WTC11 (cell line): ENCODE results near the gene GSTP1. TPM values are rescaled to one million over a fixed set of nuclear protein-coding genes. Genes with fewer than 3 reads are reported as not detected.

ENCODE experiments used
- ATAC-seq: fragments of 200-7000 bp; cut with Tn5 transposase; 2 replicates; pipeline ENCODE4 v1.10.0; 2021; ENCODE audit warnings: mild to moderate bottlenecking, moderate library complexity
- CTCF ChIA-PET: fragments of 300-600 bp; sonication (Branson Sonifier 250); formaldehyde crosslinking; loops from one replicate; lab custom pipeline; 2021; ENCODE audit warnings: antibody characterized with exemption; lab: Charles Lee
- POLR2A ChIA-PET: fragments of 350-600 bp; sonication (Branson Sonifier 250); formaldehyde crosslinking; loops from one replicate; lab custom pipeline; 2021; ENCODE audit warnings: antibody characterized with exemption; lab: Charles Lee
- DNase-seq: peaks from one replicate; pipeline ENCODE4 v3.0.0; 2021; ENCODE audit warnings: low spot score
- H3K27ac Mint-ChIP-seq: 2 replicates; pipeline ENCODE4 v1.8.0; 2021; ENCODE audit warnings: mixed read lengths
- H3K27me3 Mint-ChIP-seq: 2 replicates; pipeline ENCODE4 v1.8.0; 2021; ENCODE audit warnings: low read depth, mild to moderate bottlenecking, moderate library complexity, mixed read lengths
- H3K36me3 Mint-ChIP-seq: 2 replicates; pipeline ENCODE4 v1.8.0; 2021; ENCODE audit warnings: mixed read lengths
- H3K4me1 Mint-ChIP-seq: 2 replicates; pipeline ENCODE4 v1.8.0; 2022; ENCODE audit warnings: mixed read lengths
- H3K4me3 Mint-ChIP-seq: 2 replicates; pipeline ENCODE4 v1.8.0; 2021; ENCODE audit warnings: mild to moderate bottlenecking, moderate library complexity, mixed read lengths
- H3K9me3 Mint-ChIP-seq: 2 replicates; pipeline ENCODE4 v1.8.0; 2021; ENCODE audit warnings: mixed read lengths
- ATF1 ChIP-seq: sonication (generic); formaldehyde crosslinking; IDR thresholded peaks from 2 replicates; pipeline ENCODE4 v1.8.1; 2023; ENCODE audit warnings: mild to moderate bottlenecking, moderate library complexity, missing genetic modification reagents
- GRHL2 ChIP-seq: fragments of 250-450 bp; sonication (Bioruptor Pico); IDR thresholded peaks from 2 replicates; pipeline ENCODE4 v1.8.0; 2022; ENCODE audit warnings: mild to moderate bottlenecking, moderate library complexity; ENCODE audit not compliant: insufficient replicate concordance, severe bottlenecking
- GTF2I ChIP-seq: fragments of 250-450 bp; sonication (Bioruptor Pico); conservative IDR thresholded peaks from 2 replicates; pipeline ENCODE4 v1.4.0; 2021; ENCODE audit warnings: mild to moderate bottlenecking
- JAZF1 ChIP-seq: fragments of 250-450 bp; sonication (Bioruptor Pico); IDR thresholded peaks from 2 replicates; pipeline ENCODE4 v1.9.0; 2021; ENCODE audit warnings: moderate library complexity, mild to moderate bottlenecking, inconsistent platforms
- MXD4 ChIP-seq: fragments of 250-450 bp; sonication (Bioruptor Pico); IDR thresholded peaks from 2 replicates; pipeline ENCODE4 v1.8.0; 2021; ENCODE audit warnings: mild to moderate bottlenecking, moderate library complexity, borderline replicate concordance
- NFE2L1 ChIP-seq: sonication (generic); formaldehyde crosslinking; IDR thresholded peaks from 2 replicates; pipeline ENCODE4 v1.8.1; 2023; ENCODE audit warnings: missing genetic modification reagents
- NR2C2 ChIP-seq: sonication (generic); formaldehyde crosslinking; IDR thresholded peaks from 2 replicates; pipeline ENCODE4 v1.8.0; 2022; ENCODE audit warnings: mild to moderate bottlenecking, missing genetic modification reagents
- SMAD3 ChIP-seq: sonication (generic); formaldehyde crosslinking; IDR thresholded peaks from 2 replicates; pipeline ENCODE4 v1.8.0; 2022; ENCODE audit warnings: missing genetic modification reagents, mild to moderate bottlenecking, borderline replicate concordance
- TCF7 ChIP-seq: sonication (generic); formaldehyde crosslinking; IDR thresholded peaks from 2 replicates; pipeline ENCODE4 v1.8.0; 2022; ENCODE audit warnings: mild to moderate bottlenecking, low read depth, missing genetic modification reagents, moderate library complexity
- TP53 ChIP-seq: sonication (generic); formaldehyde crosslinking; IDR thresholded peaks from 2 replicates; pipeline ENCODE4 v1.8.1; 2023; ENCODE audit warnings: mild to moderate bottlenecking, missing genetic modification reagents
- ZNF232 ChIP-seq: sonication (generic); formaldehyde crosslinking; IDR thresholded peaks from 2 replicates; pipeline ENCODE4 v1.8.0; 2022; ENCODE audit warnings: mild to moderate bottlenecking, missing genetic modification reagents
- ZNF263 ChIP-seq: sonication (generic); formaldehyde crosslinking; IDR thresholded peaks from 2 replicates; pipeline ENCODE4 v1.8.1; 2022; ENCODE audit warnings: low read depth, mild to moderate bottlenecking, moderate library complexity, missing genetic modification reagents
- total RNA-seq: library from RNA; stranded (reverse); gene quantifications from 3 replicates; pipeline ENCODE4 v1.2.3, GENCODE V29; 2021
- TF ChIP-seq, protein P1 (sequence below): sonication (generic); formaldehyde crosslinking; conservative IDR thresholded peaks from 2 replicates; pipeline ENCODE4 v1.8.1; 2022; ENCODE audit warnings: mild to moderate bottlenecking, missing genetic modification reagents
- TF ChIP-seq, protein P2 (sequence below): sonication (generic); formaldehyde crosslinking; IDR thresholded peaks from 2 replicates; pipeline ENCODE4 v1.8.1; 2022; ENCODE audit warnings: mild to moderate bottlenecking, moderate library complexity, missing genetic modification reagents
- TF ChIP-seq, protein P3 (sequence below): fragments of 250-450 bp; sonication (Bioruptor Pico); IDR thresholded peaks from 2 replicates; pipeline ENCODE4 v1.9.0; 2021; ENCODE audit warnings: mild to moderate bottlenecking
- TF ChIP-seq, protein P4 (sequence below): sonication (generic); formaldehyde crosslinking; IDR thresholded peaks from 2 replicates; pipeline ENCODE4 v1.8.1; 2022; ENCODE audit warnings: missing genetic modification reagents, borderline replicate concordance
- TF ChIP-seq, protein P5 (sequence below): sonication (generic); formaldehyde crosslinking; IDR thresholded peaks from 2 replicates; pipeline ENCODE4 v1.8.0; 2022; ENCODE audit warnings: mild to moderate bottlenecking, missing genetic modification reagents
- TF ChIP-seq, protein P6 (sequence below): sonication (generic); formaldehyde crosslinking; IDR thresholded peaks from 2 replicates; pipeline ENCODE4 v1.8.1; 2022; ENCODE audit warnings: mild to moderate bottlenecking, missing genetic modification reagents, moderate library complexity, borderline replicate concordance
- TF ChIP-seq, protein P7 (sequence below): sonication (generic); formaldehyde crosslinking; IDR thresholded peaks from 2 replicates; pipeline ENCODE4 v1.8.0; 2023; ENCODE audit warnings: mild to moderate bottlenecking, missing genetic modification reagents
- TF ChIP-seq, protein P8 (sequence below): sonication (generic); formaldehyde crosslinking; IDR thresholded peaks from 2 replicates; pipeline ENCODE4 v1.8.0; 2022; ENCODE audit warnings: mild to moderate bottlenecking, missing genetic modification reagents

The GSTP1 gene
- total RNA-seq, 1 experiment from 2014 or later: 1,452 TPM

DNA sequence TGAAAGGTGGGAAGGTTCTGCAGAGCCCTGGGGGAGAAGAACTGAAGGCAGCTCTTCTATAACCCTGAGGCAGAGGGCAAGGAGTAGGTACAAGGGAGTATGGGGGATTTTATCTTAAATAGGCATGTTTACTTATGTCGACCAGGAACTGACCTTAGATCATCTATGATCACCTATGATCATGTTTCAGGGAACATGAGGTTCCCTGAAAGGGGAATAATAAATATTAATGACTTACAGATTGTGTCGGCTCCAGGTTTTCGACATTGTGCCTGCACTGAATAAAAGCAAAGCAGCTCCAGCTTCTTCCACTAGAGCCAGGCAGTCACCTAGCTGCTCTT lies 9.9 kb downstream of the GSTP1 start:
- no peak for TF ChIP-seq MXD4
- TF ChIP-seq, protein P1, sequence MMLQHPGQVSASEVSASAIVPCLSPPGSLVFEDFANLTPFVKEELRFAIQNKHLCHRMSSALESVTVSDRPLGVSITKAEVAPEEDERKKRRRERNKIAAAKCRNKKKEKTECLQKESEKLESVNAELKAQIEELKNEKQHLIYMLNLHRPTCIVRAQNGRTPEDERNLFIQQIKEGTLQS (CRISPR knock-in tag): no peak
- no peak for TF ChIP-seq ZNF263 (CRISPR knock-in tag)
- TF ChIP-seq, protein P2, sequence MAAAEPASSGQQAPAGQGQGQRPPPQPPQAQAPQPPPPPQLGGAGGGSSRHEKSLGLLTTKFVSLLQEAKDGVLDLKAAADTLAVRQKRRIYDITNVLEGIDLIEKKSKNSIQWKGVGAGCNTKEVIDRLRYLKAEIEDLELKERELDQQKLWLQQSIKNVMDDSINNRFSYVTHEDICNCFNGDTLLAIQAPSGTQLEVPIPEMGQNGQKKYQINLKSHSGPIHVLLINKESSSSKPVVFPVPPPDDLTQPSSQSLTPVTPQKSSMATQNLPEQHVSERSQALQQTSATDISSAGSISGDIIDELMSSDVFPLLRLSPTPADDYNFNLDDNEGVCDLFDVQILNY (CRISPR knock-in tag): no peak
- TF ChIP-seq, protein P3, sequence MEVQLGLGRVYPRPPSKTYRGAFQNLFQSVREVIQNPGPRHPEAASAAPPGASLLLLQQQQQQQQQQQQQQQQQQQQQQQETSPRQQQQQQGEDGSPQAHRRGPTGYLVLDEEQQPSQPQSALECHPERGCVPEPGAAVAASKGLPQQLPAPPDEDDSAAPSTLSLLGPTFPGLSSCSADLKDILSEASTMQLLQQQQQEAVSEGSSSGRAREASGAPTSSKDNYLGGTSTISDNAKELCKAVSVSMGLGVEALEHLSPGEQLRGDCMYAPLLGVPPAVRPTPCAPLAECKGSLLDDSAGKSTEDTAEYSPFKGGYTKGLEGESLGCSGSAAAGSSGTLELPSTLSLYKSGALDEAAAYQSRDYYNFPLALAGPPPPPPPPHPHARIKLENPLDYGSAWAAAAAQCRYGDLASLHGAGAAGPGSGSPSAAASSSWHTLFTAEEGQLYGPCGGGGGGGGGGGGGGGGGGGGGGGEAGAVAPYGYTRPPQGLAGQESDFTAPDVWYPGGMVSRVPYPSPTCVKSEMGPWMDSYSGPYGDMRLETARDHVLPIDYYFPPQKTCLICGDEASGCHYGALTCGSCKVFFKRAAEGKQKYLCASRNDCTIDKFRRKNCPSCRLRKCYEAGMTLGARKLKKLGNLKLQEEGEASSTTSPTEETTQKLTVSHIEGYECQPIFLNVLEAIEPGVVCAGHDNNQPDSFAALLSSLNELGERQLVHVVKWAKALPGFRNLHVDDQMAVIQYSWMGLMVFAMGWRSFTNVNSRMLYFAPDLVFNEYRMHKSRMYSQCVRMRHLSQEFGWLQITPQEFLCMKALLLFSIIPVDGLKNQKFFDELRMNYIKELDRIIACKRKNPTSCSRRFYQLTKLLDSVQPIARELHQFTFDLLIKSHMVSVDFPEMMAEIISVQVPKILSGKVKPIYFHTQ: no peak
- no peak for TF ChIP-seq JAZF1
- TF ChIP-seq ZNF232 (CRISPR knock-in tag): no peak
- TF ChIP-seq TP53 (CRISPR knock-in tag): no peak
- no peak for TF ChIP-seq TCF7 (CRISPR knock-in tag)
- TF ChIP-seq, protein P4, sequence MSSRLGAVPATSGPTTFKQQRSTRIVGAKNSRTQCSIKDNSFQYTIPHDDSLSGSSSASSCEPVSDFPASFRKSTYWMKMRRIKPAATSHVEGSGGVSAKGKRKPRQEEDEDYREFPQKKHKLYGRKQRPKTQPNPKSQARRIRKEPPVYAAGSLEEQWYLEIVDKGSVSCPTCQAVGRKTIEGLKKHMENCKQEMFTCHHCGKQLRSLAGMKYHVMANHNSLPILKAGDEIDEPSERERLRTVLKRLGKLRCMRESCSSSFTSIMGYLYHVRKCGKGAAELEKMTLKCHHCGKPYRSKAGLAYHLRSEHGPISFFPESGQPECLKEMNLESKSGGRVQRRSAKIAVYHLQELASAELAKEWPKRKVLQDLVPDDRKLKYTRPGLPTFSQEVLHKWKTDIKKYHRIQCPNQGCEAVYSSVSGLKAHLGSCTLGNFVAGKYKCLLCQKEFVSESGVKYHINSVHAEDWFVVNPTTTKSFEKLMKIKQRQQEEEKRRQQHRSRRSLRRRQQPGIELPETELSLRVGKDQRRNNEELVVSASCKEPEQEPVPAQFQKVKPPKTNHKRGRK (CRISPR knock-in tag): no peak
- TF ChIP-seq, protein P5, sequence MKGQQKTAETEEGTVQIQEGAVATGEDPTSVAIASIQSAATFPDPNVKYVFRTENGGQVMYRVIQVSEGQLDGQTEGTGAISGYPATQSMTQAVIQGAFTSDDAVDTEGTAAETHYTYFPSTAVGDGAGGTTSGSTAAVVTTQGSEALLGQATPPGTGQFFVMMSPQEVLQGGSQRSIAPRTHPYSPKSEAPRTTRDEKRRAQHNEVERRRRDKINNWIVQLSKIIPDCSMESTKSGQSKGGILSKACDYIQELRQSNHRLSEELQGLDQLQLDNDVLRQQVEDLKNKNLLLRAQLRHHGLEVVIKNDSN (CRISPR knock-in tag): no peak
- TF ChIP-seq, protein P6, sequence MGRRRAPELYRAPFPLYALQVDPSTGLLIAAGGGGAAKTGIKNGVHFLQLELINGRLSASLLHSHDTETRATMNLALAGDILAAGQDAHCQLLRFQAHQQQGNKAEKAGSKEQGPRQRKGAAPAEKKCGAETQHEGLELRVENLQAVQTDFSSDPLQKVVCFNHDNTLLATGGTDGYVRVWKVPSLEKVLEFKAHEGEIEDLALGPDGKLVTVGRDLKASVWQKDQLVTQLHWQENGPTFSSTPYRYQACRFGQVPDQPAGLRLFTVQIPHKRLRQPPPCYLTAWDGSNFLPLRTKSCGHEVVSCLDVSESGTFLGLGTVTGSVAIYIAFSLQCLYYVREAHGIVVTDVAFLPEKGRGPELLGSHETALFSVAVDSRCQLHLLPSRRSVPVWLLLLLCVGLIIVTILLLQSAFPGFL (CRISPR knock-in tag): no peak
- TF ChIP-seq ATF1 (CRISPR knock-in tag): no peak
- TF ChIP-seq, protein P7, sequence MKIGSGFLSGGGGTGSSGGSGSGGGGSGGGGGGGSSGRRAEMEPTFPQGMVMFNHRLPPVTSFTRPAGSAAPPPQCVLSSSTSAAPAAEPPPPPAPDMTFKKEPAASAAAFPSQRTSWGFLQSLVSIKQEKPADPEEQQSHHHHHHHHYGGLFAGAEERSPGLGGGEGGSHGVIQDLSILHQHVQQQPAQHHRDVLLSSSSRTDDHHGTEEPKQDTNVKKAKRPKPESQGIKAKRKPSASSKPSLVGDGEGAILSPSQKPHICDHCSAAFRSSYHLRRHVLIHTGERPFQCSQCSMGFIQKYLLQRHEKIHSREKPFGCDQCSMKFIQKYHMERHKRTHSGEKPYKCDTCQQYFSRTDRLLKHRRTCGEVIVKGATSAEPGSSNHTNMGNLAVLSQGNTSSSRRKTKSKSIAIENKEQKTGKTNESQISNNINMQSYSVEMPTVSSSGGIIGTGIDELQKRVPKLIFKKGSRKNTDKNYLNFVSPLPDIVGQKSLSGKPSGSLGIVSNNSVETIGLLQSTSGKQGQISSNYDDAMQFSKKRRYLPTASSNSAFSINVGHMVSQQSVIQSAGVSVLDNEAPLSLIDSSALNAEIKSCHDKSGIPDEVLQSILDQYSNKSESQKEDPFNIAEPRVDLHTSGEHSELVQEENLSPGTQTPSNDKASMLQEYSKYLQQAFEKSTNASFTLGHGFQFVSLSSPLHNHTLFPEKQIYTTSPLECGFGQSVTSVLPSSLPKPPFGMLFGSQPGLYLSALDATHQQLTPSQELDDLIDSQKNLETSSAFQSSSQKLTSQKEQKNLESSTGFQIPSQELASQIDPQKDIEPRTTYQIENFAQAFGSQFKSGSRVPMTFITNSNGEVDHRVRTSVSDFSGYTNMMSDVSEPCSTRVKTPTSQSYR (CRISPR knock-in tag): no peak
- TF ChIP-seq SMAD3 (CRISPR knock-in tag): no peak
- TF ChIP-seq GRHL2 (CRISPR knock-in tag): no peak
- no peak for TF ChIP-seq NFE2L1 (CRISPR knock-in tag)
- TF ChIP-seq, protein P8, sequence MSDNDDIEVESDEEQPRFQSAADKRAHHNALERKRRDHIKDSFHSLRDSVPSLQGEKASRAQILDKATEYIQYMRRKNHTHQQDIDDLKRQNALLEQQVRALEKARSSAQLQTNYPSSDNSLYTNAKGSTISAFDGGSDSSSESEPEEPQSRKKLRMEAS (CRISPR knock-in tag): no peak
- no peak for TF ChIP-seq GTF2I
- no peak for TF ChIP-seq NR2C2 (CRISPR knock-in tag)
- Mint-ChIP-seq H3K4me1 (peaks cover 14% of the 10 kb centered on the region), H3K9me3 (peaks cover 17% of the 10 kb centered on the region), H3K36me3 (peaks cover 13% of the 10 kb centered on the region), H3K4me3 (no peak overlapping the region), H3K27me3 (peaks cover 5% of the 10 kb centered on the region), H3K27ac (no peak overlapping the region)
- CTCF ChIA-PET: interaction anchor here (0.8 to 2.5 kb wide), 4 partner anchors 9 to 21 kb away, joined by 3 to 14 read pairs (median 4); partner anchors contain the start of gene GSTP1
- ATAC-seq: no peak; the same call in 1 of the 2 replicates
- no peak for DNase-seq
- POLR2A ChIA-PET: no interaction called here
